ENCODE results near the gene XCR1.
"Not testable (repeated sequence)": the region's sequence is repeated elsewhere in the genome, so short reads cannot be mapped to it uniquely, and the experiment has no call there.

XCR1 gene

GRCh38 chr3:46056686-46057085 is 29.4 kb upstream of the XCR1 start:
- DNase-seq (ENCODE audit: low spot score) = no peak
- H3K79me1 ChIP-seq (ENCODE audit: low read depth, low read length) = no peaks in the 10 kb centered on the region
- no peak overlapping the region for H3K4me2 ChIP-seq (ENCODE audit: insufficient read depth, low read length, poor library complexity, severe bottlenecking)
- no peak overlapping the region for H3K23ac ChIP-seq (ENCODE audit: low read depth, low read length, poor library complexity)
- no peak overlapping the region for H2AK5ac ChIP-seq (ENCODE audit: low read depth, low read length)
- no peak overlapping the region for H4K8ac ChIP-seq (ENCODE audit: low read depth, low read length)
- H3K18ac ChIP-seq (ENCODE audit: low read length) = no peak overlapping the region
- no peak overlapping the region for H3K27ac ChIP-seq (replicated peaks; ENCODE audit: low read length)
- H3K27me3 ChIP-seq (ENCODE audit: control insufficient read depth in 3 of 3, insufficient read depth in 3 of 3, low read depth in 1 of 3, low read length in 3 of 3) = no peaks in the 10 kb centered on the region
- H2BK5ac ChIP-seq (ENCODE audit: low read length) = no peak overlapping the region
- H3K4me1 ChIP-seq (ENCODE audit: control insufficient read depth in 2 of 2, insufficient read depth in 1 of 2, low read depth in 1 of 2, low read length in 2 of 2) = no peaks in the 10 kb centered on the region
- no CpG with 5 or more reads among the region's 2 CpGs for WGBS, 2 donors (ENCODE audit: extremely low coverage in 2 of 2, insufficient read length in 2 of 2, insufficient replicate concordance in 1 of 2)
- no peak overlapping the region for H3K4me3 ChIP-seq (ENCODE audit: low read length in 2 of 2)
- no peak overlapping the region for H3K14ac ChIP-seq (ENCODE audit: low read length)
- no peaks in the 10 kb centered on the region for H3K9me3 ChIP-seq (replicated peaks in 1 of 2; ENCODE audit: control insufficient read depth in 2 of 2, insufficient read depth in 1 of 2, low read depth in 1 of 2, low read length in 2 of 2)
- no peak overlapping the region for H2BK120ac ChIP-seq (ENCODE audit: low read depth, low read length)
- no peak overlapping the region for H2AFZ ChIP-seq (ENCODE audit: low read length)
- no peak overlapping the region for H4K91ac ChIP-seq (ENCODE audit: low read depth, low read length, poor library complexity)
- no peak overlapping the region for H3K4ac ChIP-seq (ENCODE audit: low read length)
- no peaks in the 10 kb centered on the region for H3K36me3 ChIP-seq (replicated peaks in 1 of 2; ENCODE audit: control insufficient read depth in 2 of 2, insufficient read depth in 2 of 2, low read length in 2 of 2)
- no peak overlapping the region for H2BK12ac ChIP-seq (ENCODE audit: low read length)
- no peak overlapping the region for H2BK15ac ChIP-seq (ENCODE audit: low read length)
- H3K9ac ChIP-seq (ENCODE audit: low read depth, low read length, poor library complexity) = no peak overlapping the region

DNA sequence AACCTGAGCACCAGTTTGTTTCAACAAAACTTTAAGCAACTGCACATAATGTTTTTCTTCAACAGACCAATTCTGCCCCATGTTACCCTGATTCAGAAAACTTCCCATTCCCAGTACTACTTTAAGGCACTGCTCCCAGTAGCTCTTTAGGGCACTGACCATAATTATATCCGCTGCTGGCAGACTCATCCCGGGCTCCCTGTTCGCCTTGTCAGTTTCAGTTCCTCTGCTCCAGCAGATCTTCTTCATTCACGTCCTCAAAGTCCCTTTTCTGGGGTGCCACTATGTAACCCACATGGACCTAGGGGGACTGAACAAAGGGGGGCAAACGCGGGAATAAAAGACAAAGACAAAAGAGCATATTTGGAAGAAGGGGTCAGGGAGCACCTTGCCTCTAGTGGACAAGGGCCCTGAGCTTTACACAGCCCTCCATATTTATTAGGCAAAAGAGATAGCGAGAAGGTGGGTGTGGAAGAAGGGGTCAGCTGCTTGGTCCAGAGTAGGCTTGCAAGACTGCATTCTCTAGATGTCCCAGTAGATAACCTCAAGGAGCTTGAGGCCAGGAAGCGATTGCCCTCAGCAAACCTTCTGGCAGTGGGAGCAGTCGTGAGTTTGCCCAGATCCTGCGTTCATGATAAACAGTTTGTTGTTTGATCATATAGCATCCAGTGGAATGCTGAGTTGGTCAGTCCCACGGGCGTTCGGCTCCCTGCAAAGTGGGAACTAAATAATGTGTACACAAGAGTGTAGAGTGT is 26.7 kb upstream of the XCR1 start:
- not testable (repeated sequence) for H2BK120ac ChIP-seq (ENCODE audit: low read depth, low read length); H3K27me3 ChIP-seq (ENCODE audit: control insufficient read depth in 3 of 3, insufficient read depth in 3 of 3, low read depth in 1 of 3, low read length in 3 of 3); H3K27ac ChIP-seq (replicated peaks; ENCODE audit: low read length); H2AFZ ChIP-seq (ENCODE audit: low read length); H2BK12ac ChIP-seq (ENCODE audit: low read length); H3K14ac ChIP-seq (ENCODE audit: low read length); H3K23ac ChIP-seq (ENCODE audit: low read depth, low read length, poor library complexity); H3K79me1 ChIP-seq (ENCODE audit: low read depth, low read length); H4K91ac ChIP-seq (ENCODE audit: low read depth, low read length, poor library complexity); H3K9ac ChIP-seq (ENCODE audit: low read depth, low read length, poor library complexity); H3K4me1 ChIP-seq (ENCODE audit: control insufficient read depth in 2 of 2, insufficient read depth in 1 of 2, low read depth in 1 of 2, low read length in 2 of 2); H2BK15ac ChIP-seq (ENCODE audit: low read length); H2AK5ac ChIP-seq (ENCODE audit: low read depth, low read length); DNase-seq (ENCODE audit: low spot score); H3K4me2 ChIP-seq (ENCODE audit: insufficient read depth, low read length, poor library complexity, severe bottlenecking); H3K9me3 ChIP-seq (replicated peaks in 1 of 2; ENCODE audit: control insufficient read depth in 2 of 2, insufficient read depth in 1 of 2, low read depth in 1 of 2, low read length in 2 of 2); H3K4ac ChIP-seq (ENCODE audit: low read length); H2BK5ac ChIP-seq (ENCODE audit: low read length); H3K36me3 ChIP-seq (replicated peaks in 1 of 2; ENCODE audit: control insufficient read depth in 2 of 2, insufficient read depth in 2 of 2, low read length in 2 of 2); H3K18ac ChIP-seq (ENCODE audit: low read length); H4K8ac ChIP-seq (ENCODE audit: low read depth, low read length); H3K4me3 ChIP-seq (ENCODE audit: low read length in 2 of 2)
- WGBS, 2 donors (ENCODE audit: extremely low coverage in 2 of 2, insufficient read length in 2 of 2, insufficient replicate concordance in 1 of 2) = no CpG with 5 or more reads among the region's 13 CpGs

DNA sequence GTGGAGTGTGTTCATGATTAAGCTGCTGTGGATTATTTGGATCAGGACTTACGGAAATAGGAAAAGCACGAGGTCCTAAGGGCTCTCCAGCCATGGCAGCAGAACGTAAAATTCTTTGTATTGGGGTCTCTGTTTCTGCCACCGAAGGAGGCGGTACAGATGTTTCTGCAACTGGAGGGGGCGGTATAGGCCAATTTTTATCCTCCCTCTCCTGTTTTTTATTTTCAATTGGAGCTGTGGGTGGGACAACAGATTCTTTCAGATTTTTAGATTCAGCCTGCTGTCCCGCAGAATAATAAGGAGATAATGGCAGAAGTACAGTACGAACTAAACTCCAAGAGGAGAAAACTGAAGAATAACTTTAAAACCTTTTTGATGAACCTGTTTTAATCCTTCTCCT is 26.0 kb upstream of the XCR1 start:
- not testable (repeated sequence) for H3K4me1 ChIP-seq (ENCODE audit: control insufficient read depth in 2 of 2, insufficient read depth in 1 of 2, low read depth in 1 of 2, low read length in 2 of 2); H3K9me3 ChIP-seq (replicated peaks in 1 of 2; ENCODE audit: control insufficient read depth in 2 of 2, insufficient read depth in 1 of 2, low read depth in 1 of 2, low read length in 2 of 2); H3K4ac ChIP-seq (ENCODE audit: low read length); H3K9ac ChIP-seq (ENCODE audit: low read depth, low read length, poor library complexity); H3K36me3 ChIP-seq (replicated peaks in 1 of 2; ENCODE audit: control insufficient read depth in 2 of 2, insufficient read depth in 2 of 2, low read length in 2 of 2); H3K23ac ChIP-seq (ENCODE audit: low read depth, low read length, poor library complexity); H2BK120ac ChIP-seq (ENCODE audit: low read depth, low read length); H2AK5ac ChIP-seq (ENCODE audit: low read depth, low read length); H3K18ac ChIP-seq (ENCODE audit: low read length); DNase-seq (ENCODE audit: low spot score); H3K4me2 ChIP-seq (ENCODE audit: insufficient read depth, low read length, poor library complexity, severe bottlenecking); H3K79me1 ChIP-seq (ENCODE audit: low read depth, low read length); H2BK15ac ChIP-seq (ENCODE audit: low read length); H3K27ac ChIP-seq (replicated peaks; ENCODE audit: low read length); H4K91ac ChIP-seq (ENCODE audit: low read depth, low read length, poor library complexity); H2AFZ ChIP-seq (ENCODE audit: low read length); H3K14ac ChIP-seq (ENCODE audit: low read length); H2BK5ac ChIP-seq (ENCODE audit: low read length); H2BK12ac ChIP-seq (ENCODE audit: low read length); H4K8ac ChIP-seq (ENCODE audit: low read depth, low read length); H3K4me3 ChIP-seq (ENCODE audit: low read length in 2 of 2); H3K27me3 ChIP-seq (ENCODE audit: control insufficient read depth in 3 of 3, insufficient read depth in 3 of 3, low read depth in 1 of 3, low read length in 3 of 3)
- no CpG with 5 or more reads among the region's 8 CpGs for WGBS, 2 donors (ENCODE audit: extremely low coverage in 2 of 2, insufficient read length in 2 of 2, insufficient replicate concordance in 1 of 2)

GRCh38 chr3:46052531-46052930 is 25.2 kb upstream of the XCR1 start:
- no peaks in the 10 kb centered on the region for H3K36me3 ChIP-seq (replicated peaks in 1 of 2; ENCODE audit: control insufficient read depth in 2 of 2, insufficient read depth in 2 of 2, low read length in 2 of 2)
- H3K9me3 ChIP-seq (replicated peaks in 1 of 2; ENCODE audit: control insufficient read depth in 2 of 2, insufficient read depth in 1 of 2, low read depth in 1 of 2, low read length in 2 of 2) = no peaks in the 10 kb centered on the region
- H3K27ac ChIP-seq (replicated peaks; ENCODE audit: low read length) = no peak overlapping the region
- H4K91ac ChIP-seq (ENCODE audit: low read depth, low read length, poor library complexity) = no peak overlapping the region
- H3K4me2 ChIP-seq (ENCODE audit: insufficient read depth, low read length, poor library complexity, severe bottlenecking) = no peak overlapping the region
- H3K14ac ChIP-seq (ENCODE audit: low read length) = no peak overlapping the region
- no CpG with 5 or more reads among the region's 8 CpGs for WGBS, 2 donors (ENCODE audit: extremely low coverage in 2 of 2, insufficient read length in 2 of 2, insufficient replicate concordance in 1 of 2)
- H2BK5ac ChIP-seq (ENCODE audit: low read length) = no peak overlapping the region
- H3K4ac ChIP-seq (ENCODE audit: low read length) = no peak overlapping the region
- no peak overlapping the region for H2AK5ac ChIP-seq (ENCODE audit: low read depth, low read length)
- no peak overlapping the region for H3K9ac ChIP-seq (ENCODE audit: low read depth, low read length, poor library complexity)
- no peak overlapping the region for H2BK120ac ChIP-seq (ENCODE audit: low read depth, low read length)
- H3K27me3 ChIP-seq (ENCODE audit: control insufficient read depth in 3 of 3, insufficient read depth in 3 of 3, low read depth in 1 of 3, low read length in 3 of 3) = no peaks in the 10 kb centered on the region
- H2BK15ac ChIP-seq (ENCODE audit: low read length) = no peak overlapping the region
- H3K18ac ChIP-seq (ENCODE audit: low read length) = no peak overlapping the region
- H3K4me1 ChIP-seq (ENCODE audit: control insufficient read depth in 2 of 2, insufficient read depth in 1 of 2, low read depth in 1 of 2, low read length in 2 of 2) = no peaks in the 10 kb centered on the region
- H3K4me3 ChIP-seq (ENCODE audit: low read length in 2 of 2) = no peak overlapping the region
- no peak overlapping the region for H2AFZ ChIP-seq (ENCODE audit: low read length)
- no peak for DNase-seq (ENCODE audit: low spot score)
- H2BK12ac ChIP-seq (ENCODE audit: low read length) = no peak overlapping the region
- no peaks in the 10 kb centered on the region for H3K79me1 ChIP-seq (ENCODE audit: low read depth, low read length)
- H3K23ac ChIP-seq (ENCODE audit: low read depth, low read length, poor library complexity) = no peak overlapping the region
- H4K8ac ChIP-seq (ENCODE audit: low read depth, low read length) = no peak overlapping the region

Measured in neuronal stem cell (in vitro differentiated cells).